Activated CD4-positive, alpha-beta memory T cell treated with anti-CD3 and anti-CD28 coated beads for 36 hours (primary cell): ENCODE data around the gene TSEN34. TPM values are rescaled to one million over a fixed set of nuclear protein-coding genes. Genes with fewer than 3 reads are reported as not detected.
"Not testable (repeated sequence)": the region's sequence is repeated elsewhere in the genome, so short reads cannot be mapped to it uniquely, and the experiment has no call there.

Experiments
- CTCF ChIA-PET: fragments of 350-600 bp; sonication (Branson Sonifier 250); formaldehyde crosslinking; loops from one replicate; lab custom pipeline; 2021; ENCODE audit warnings: antibody characterized with exemption, inconsistent platforms; lab: Charles Lee
- POLR2A ChIA-PET: fragments of 350-600 bp; sonication (Branson Sonifier 250); formaldehyde crosslinking; loops from one replicate; lab custom pipeline; 2021; ENCODE audit warnings: antibody characterized with exemption; lab: Charles Lee
- DNase-seq: peaks from one replicate; pipeline ENCODE4 v3.0.0-alpha.2; 2020
- H3K27ac Mint-ChIP-seq: one replicate; pipeline ENCODE4 v1.8.0; 2021; ENCODE audit warnings: mixed read lengths
- H3K27me3 Mint-ChIP-seq: one replicate; pipeline ENCODE4 v1.8.0; 2021; ENCODE audit warnings: mixed read lengths
- H3K36me3 Mint-ChIP-seq: one replicate; pipeline ENCODE4 v1.8.0; 2021; ENCODE audit warnings: mixed read lengths
- H3K4me1 Mint-ChIP-seq: one replicate; pipeline ENCODE4 v1.8.0; 2021; ENCODE audit warnings: low read depth, mixed read lengths
- H3K4me3 Mint-ChIP-seq: one replicate; pipeline ENCODE4 v1.8.0; 2021; ENCODE audit warnings: mild to moderate bottlenecking, mixed read lengths
- H3K9me3 Mint-ChIP-seq: one replicate; pipeline ENCODE4 v1.8.0; 2021; ENCODE audit warnings: mixed read lengths
- intact Hi-C: fragments of 100-400 bp; cut with micrococcal nuclease; formaldehyde crosslinking; loops from one replicate; pipeline ENCODE4 v1.15.1; 2023
- total RNA-seq, 2 experiments: library from RNA; stranded (reverse); gene quantifications; one replicate each; pipeline ENCODE4 v1.2.3, GENCODE V29; 2021

The TSEN34 gene
- total RNA-seq, 2 experiments from 2014 or later = 15.5 to 16.3 TPM

- peaks cover 11% of the 10 kb centered on the region for H3K36me3 Mint-ChIP-seq
- peaks cover 44% of the 10 kb centered on the region for H3K4me1 Mint-ChIP-seq
- H3K4me3 Mint-ChIP-seq = peak overlapping the region; percentile 71
- no peak for DNase-seq
- intact Hi-C loops = no loop called here
- H3K9me3 Mint-ChIP-seq = no peaks in the 10 kb centered on the region
- peaks cover 3% of the 10 kb centered on the region for H3K27me3 Mint-ChIP-seq
- ChIA-PET POLR2A (no interaction called here), CTCF (no interaction called here)
- peak overlapping the region; percentile 10 for H3K27ac Mint-ChIP-seq
Measured at GRCh38 chr19:54162884-54163283, 28.2 kb upstream of the TSEN34 start.

GRCh38 chr19:54164369-54165068 is 26.6 kb upstream of the TSEN34 start:
- intact Hi-C loops = no loop called here
- POLR2A ChIA-PET = no interaction called here

DNA sequence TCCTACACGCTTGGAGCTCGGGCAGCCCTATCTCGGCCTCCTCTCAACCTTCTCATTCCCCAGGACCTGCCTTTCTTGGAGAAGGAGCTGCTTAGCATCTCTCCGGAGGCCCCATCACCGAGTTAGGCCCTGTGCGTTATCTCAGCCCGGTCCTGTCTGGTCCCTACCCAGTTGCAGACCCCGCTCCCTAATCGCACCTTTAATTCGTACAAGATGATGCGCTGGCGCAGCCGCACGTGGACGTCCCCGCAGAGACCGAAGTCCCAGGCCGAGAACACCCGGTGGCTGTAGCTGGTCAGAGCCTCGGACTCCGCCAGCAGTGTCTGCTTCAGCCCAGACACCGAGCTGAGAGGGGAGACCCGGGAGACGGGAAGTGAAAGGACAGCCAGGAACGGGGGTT is 25.9 kb upstream of the TSEN34 start:
- no peaks in the 10 kb centered on the region for H3K9me3 Mint-ChIP-seq
- H3K27me3 Mint-ChIP-seq = peaks cover 3% of the 10 kb centered on the region
- CTCF ChIA-PET = interaction anchor here (1.5 kb wide), 1 partner anchor 101 kb away, joined by 4 read pairs; no protein-coding TSS in a partner anchor
- no peak overlapping the region for H3K27ac Mint-ChIP-seq
- POLR2A ChIA-PET = no interaction called here
- DNase-seq = no peak
- intact Hi-C loops = no loop called here
- H3K36me3 Mint-ChIP-seq = no peaks in the 10 kb centered on the region
- no peak overlapping the region for H3K4me3 Mint-ChIP-seq
- H3K4me1 Mint-ChIP-seq = peaks cover 32% of the 10 kb centered on the region

More at GRCh38 chr19:54164369-54165068, 26.6 kb upstream of the TSEN34 start:
- Mint-ChIP-seq H3K4me1 (peaks cover 34% of the 10 kb centered on the region), H3K4me3 (peak overlapping the region; percentile 17), H3K36me3 (peaks cover 6% of the 10 kb centered on the region), H3K9me3 (no peaks in the 10 kb centered on the region), H3K27ac (no peak overlapping the region), H3K27me3 (peaks cover 3% of the 10 kb centered on the region)
- peak; percentile 73 for DNase-seq
- CTCF ChIA-PET = interaction anchor here (1.3 to 1.5 kb wide), 2 partner anchors 24 to 101 kb away, joined by 4 to 6 read pairs; no protein-coding TSS in a partner anchor

DNA sequence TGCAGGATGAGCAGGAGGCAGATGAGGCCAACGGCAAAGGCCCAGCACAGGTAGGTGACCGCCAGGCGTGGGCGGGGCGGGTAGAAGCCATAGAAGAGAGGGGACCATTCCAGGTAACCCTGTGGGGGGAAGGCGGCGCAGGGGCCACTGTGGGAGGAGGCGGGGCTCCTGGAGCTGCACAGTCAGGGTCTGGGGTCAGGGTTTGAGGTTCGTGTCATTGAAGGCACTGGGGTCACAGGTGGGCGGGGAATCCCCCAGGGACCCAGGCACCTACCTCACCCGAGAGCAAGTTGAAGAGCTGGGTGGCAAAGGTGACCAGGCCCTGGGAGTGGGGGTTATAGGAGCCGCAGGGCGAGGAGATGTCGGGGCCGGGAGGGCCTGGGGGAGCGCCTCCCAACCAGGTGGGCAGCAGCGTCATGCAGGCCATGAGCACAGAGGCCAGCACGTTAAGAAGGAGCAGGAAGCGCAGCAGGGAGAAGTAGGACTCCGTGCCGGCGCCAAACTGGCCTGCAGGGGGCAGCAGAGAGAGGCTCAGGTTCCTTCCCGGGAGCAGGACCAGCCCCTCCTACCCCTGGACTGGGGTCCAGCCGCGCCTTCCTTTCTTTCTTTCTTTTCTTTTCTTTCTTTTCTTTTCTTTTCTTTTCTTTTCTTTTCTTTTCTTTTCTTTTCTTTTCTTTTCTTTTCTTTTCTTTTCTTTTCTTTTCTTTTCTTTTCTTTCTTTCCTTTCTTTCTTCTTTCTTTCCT is 22.8 kb upstream of the TSEN34 start:
- no peaks in the 10 kb centered on the region for H3K9me3 Mint-ChIP-seq
- CTCF ChIA-PET = interaction anchor here (0.5 to 2.3 kb wide), 13 partner anchors 8 to 98 kb away, joined by 3 to 10 read pairs (median 3); partner anchors contain the start of genes LENG1 and MBOAT7
- no peak overlapping the region for H3K27ac Mint-ChIP-seq
- no peaks in the 10 kb centered on the region for H3K27me3 Mint-ChIP-seq
- intact Hi-C loops = loop anchor here (1.0 kb wide), 1 partner anchor 63 kb away; no protein-coding TSS in a partner anchor
- DNase-seq = peak; percentile 94
- no peaks in the 10 kb centered on the region for H3K36me3 Mint-ChIP-seq
- H3K4me1 Mint-ChIP-seq = peaks cover 8% of the 10 kb centered on the region
- H3K4me3 Mint-ChIP-seq = peak overlapping the region; percentile 5
- POLR2A ChIA-PET = no interaction called here

- ChIA-PET CTCF (interaction anchor here (0.7 to 2.0 kb wide), 4 partner anchors 19 to 161 kb away, joined by 3 to 7 read pairs (median 5); no protein-coding TSS in a partner anchor), POLR2A (interaction anchor here (1.3 to 1.8 kb wide), 3 partner anchors 18 to 38 kb away, joined by 3 to 5 read pairs (median 3); no protein-coding TSS in a partner anchor)
- H3K27ac Mint-ChIP-seq = no peak overlapping the region
- intact Hi-C loops = no loop called here
- H3K27me3 Mint-ChIP-seq = no peaks in the 10 kb centered on the region
- no peaks in the 10 kb centered on the region for H3K9me3 Mint-ChIP-seq
- DNase-seq = no peak
- H3K36me3 Mint-ChIP-seq = no peaks in the 10 kb centered on the region
- H3K4me3 Mint-ChIP-seq = no peak overlapping the region
- peaks cover 6% of the 10 kb centered on the region for H3K4me1 Mint-ChIP-seq
Measured at GRCh38 chr19:54169149-54169740, 21.9 kb upstream of the TSEN34 start.

GRCh38 chr19:54171736-54172431 is 19.2 kb upstream of the TSEN34 start:
- H3K9me3 Mint-ChIP-seq, H3K27me3 Mint-ChIP-seq, H3K4me1 Mint-ChIP-seq, DNase-seq, intact Hi-C loops, H3K4me3 Mint-ChIP-seq, H3K36me3 Mint-ChIP-seq, H3K27ac Mint-ChIP-seq: not testable (repeated sequence)
- ChIA-PET CTCF (interaction anchor here (1.2 to 2.0 kb wide), 2 partner anchors 60 to 94 kb away, joined by 4 to 8 read pairs; no protein-coding TSS in a partner anchor), POLR2A (interaction anchor here (0.5 to 1.1 kb wide), 2 partner anchors 15 to 207 kb away, joined by 3 to 4 read pairs; no protein-coding TSS in a partner anchor)

DNA sequence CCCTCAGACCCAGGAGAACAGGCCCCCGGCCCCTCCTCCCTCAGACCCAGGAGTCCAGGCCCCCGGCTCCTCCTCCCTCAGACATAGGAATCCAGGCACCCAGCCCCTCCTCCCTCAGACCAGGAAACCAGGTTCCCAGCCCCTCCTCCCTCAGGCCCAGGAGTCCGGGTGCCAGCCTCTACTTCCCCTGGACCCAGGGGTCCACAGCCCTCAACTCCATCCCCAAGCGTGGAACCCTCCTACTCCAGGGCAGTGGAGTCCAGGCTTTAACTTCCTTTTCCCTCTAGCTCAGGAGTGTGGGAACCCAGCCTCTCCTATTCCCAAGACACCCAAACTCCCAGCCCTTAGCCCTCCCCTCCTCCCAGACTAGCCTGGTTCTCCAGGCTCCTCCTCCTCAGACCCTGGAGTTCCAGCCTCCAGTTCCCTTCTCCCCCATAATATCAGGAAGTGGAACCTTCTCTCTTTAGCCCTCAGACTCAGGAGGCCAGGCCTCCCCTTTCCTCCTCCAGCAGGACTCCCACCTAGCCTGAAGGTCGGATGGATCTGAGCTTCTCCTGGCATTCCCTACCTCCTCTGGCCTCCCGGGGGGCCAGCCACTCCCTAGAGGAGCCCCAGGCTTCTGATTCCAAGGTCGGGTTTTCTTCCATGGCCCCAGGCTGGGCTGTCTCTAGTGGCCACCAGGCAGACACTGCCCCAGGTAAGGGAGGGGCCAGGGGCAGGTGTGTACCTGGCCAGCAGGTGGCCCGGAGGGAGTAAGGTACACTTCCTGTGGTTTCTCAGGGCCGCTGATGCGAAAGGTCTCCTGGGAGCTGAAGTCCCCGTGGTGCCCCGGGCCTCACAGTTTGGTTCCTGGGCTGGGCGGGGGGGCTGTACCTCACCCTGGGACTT is 18.4 kb upstream of the TSEN34 start, which contains the start of gene TMC4:
TMC4 (minus strand) TSS at position 690 of the 888 bp plus-strand sequence; CDS start at position 647, 43 bp downstream.
- CTCF ChIA-PET = interaction anchor here (1.1 to 1.8 kb wide), 2 partner anchors 59 to 94 kb away, joined by 3 to 6 read pairs; no protein-coding TSS in a partner anchor
- DNase-seq = no peak
- Mint-ChIP-seq H3K27ac (no peak within 1 kb of the TSS), H3K27me3 (no peaks in the 10 kb centered on the region), H3K36me3 (peaks cover 5% of the 10 kb centered on the region), H3K4me3 (no peak within 1 kb of the TSS), H3K9me3 (no peaks in the 10 kb centered on the region), H3K4me1 (no peaks in the 10 kb centered on the region)
- intact Hi-C loops = no loop called here
- POLR2A ChIA-PET = interaction anchor here (0.5 to 1.1 kb wide), 6 partner anchors 13 to 206 kb away, joined by 3 to 4 read pairs (median 3); partner anchors contain the start of genes LENG1, MBOAT7 and RPS9

GRCh38 chr19:54173359-54173699 is 17.8 kb upstream of the TSEN34 start:
- POLR2A ChIA-PET = interaction anchor here (1.0 to 1.1 kb wide), 4 partner anchors 14 to 93 kb away, joined by 3 to 4 read pairs (median 3); partner anchors contain the start of genes LENG1, MBOAT7 and RPS9
- no peaks in the 10 kb centered on the region for H3K27me3 Mint-ChIP-seq
- no peak for DNase-seq
- H3K4me1 Mint-ChIP-seq = no peaks in the 10 kb centered on the region
- CTCF ChIA-PET = interaction anchor here (1.1 to 1.8 kb wide), 2 partner anchors 58 to 93 kb away, joined by 3 to 6 read pairs; no protein-coding TSS in a partner anchor
- H3K4me3 Mint-ChIP-seq = no peak overlapping the region
- no peak overlapping the region for H3K27ac Mint-ChIP-seq
- intact Hi-C loops = no loop called here
- no peaks in the 10 kb centered on the region for H3K9me3 Mint-ChIP-seq
- H3K36me3 Mint-ChIP-seq = peaks cover 9% of the 10 kb centered on the region

- ChIA-PET CTCF (interaction anchor here (0.8 to 1.8 kb wide), 2 partner anchors 34 to 92 kb away, joined by 6 read pairs; no protein-coding TSS in a partner anchor), POLR2A (interaction anchor here (1.0 kb wide), 2 partner anchors 15 to 27 kb away, joined by 3 to 4 read pairs; partner anchors contain the start of genes MBOAT7 and RPS9)
- intact Hi-C loops = no loop called here
- H3K9me3 Mint-ChIP-seq = no peaks in the 10 kb centered on the region
- H3K27me3 Mint-ChIP-seq = no peaks in the 10 kb centered on the region
- no peaks in the 10 kb centered on the region for H3K4me1 Mint-ChIP-seq
- H3K4me3 Mint-ChIP-seq = no peak overlapping the region
- H3K36me3 Mint-ChIP-seq = peaks cover 18% of the 10 kb centered on the region
- H3K27ac Mint-ChIP-seq = no peak overlapping the region
- no peak for DNase-seq
Measured at GRCh38 chr19:54173951-54174834, 16.9 kb upstream of the TSEN34 start.
